Activated CD4-positive, alpha-beta memory T cell treated with anti-CD3 and anti-CD28 coated beads for 36 hours (primary cell): ENCODE results near the gene CTAG1B. TPM values are rescaled to one million over a fixed set of nuclear protein-coding genes. Genes with fewer than 3 reads are reported as not detected.
"Not testable (repeated sequence)": the region's sequence is repeated elsewhere in the genome, so short reads cannot be mapped to it uniquely, and the experiment has no call there.

Experiments
- CTCF ChIA-PET: fragments of 350-600 bp; sonication (Branson Sonifier 250); formaldehyde crosslinking; loops from one replicate; lab custom pipeline; 2021; ENCODE audit warnings: antibody characterized with exemption, inconsistent platforms; lab: Charles Lee
- POLR2A ChIA-PET: fragments of 350-600 bp; sonication (Branson Sonifier 250); formaldehyde crosslinking; loops from one replicate; lab custom pipeline; 2021; ENCODE audit warnings: antibody characterized with exemption; lab: Charles Lee
- DNase-seq: peaks from one replicate; pipeline ENCODE4 v3.0.0-alpha.2; 2020
- H3K27ac Mint-ChIP-seq: one replicate; pipeline ENCODE4 v1.8.0; 2021; ENCODE audit warnings: mixed read lengths
- H3K27me3 Mint-ChIP-seq: one replicate; pipeline ENCODE4 v1.8.0; 2021; ENCODE audit warnings: mixed read lengths
- H3K36me3 Mint-ChIP-seq: one replicate; pipeline ENCODE4 v1.8.0; 2021; ENCODE audit warnings: mixed read lengths
- H3K4me1 Mint-ChIP-seq: one replicate; pipeline ENCODE4 v1.8.0; 2021; ENCODE audit warnings: low read depth, mixed read lengths
- H3K4me3 Mint-ChIP-seq: one replicate; pipeline ENCODE4 v1.8.0; 2021; ENCODE audit warnings: mild to moderate bottlenecking, mixed read lengths
- H3K9me3 Mint-ChIP-seq: one replicate; pipeline ENCODE4 v1.8.0; 2021; ENCODE audit warnings: mixed read lengths
- intact Hi-C: fragments of 100-400 bp; cut with micrococcal nuclease; formaldehyde crosslinking; loops from one replicate; pipeline ENCODE4 v1.15.1; 2023
- total RNA-seq, 2 experiments: library from RNA; stranded (reverse); gene quantifications; one replicate each; pipeline ENCODE4 v1.2.3, GENCODE V29; 2021

The CTAG1B gene
- total RNA-seq, 2 experiments from 2014 or later = not detected

- Mint-ChIP-seq H3K27ac (no peak overlapping the region), H3K27me3 (no peaks in the 10 kb centered on the region), H3K4me1 (no peaks in the 10 kb centered on the region), H3K4me3 (no peak overlapping the region), H3K9me3 (no peaks in the 10 kb centered on the region), H3K36me3 (no peaks in the 10 kb centered on the region)
- POLR2A ChIA-PET = no interaction called here
- intact Hi-C loops = no loop called here
- no peak for DNase-seq
- CTCF ChIA-PET = no interaction called here
These were observed 33.4 kb upstream of the CTAG1B start for GRCh38 chrX:154652311-154653047.

GRCh38 chrX:154650221-154650510 lies 31.1 kb upstream of the CTAG1B start:
- Mint-ChIP-seq H3K36me3 (no peaks in the 10 kb centered on the region), H3K4me1 (no peaks in the 10 kb centered on the region), H3K4me3 (no peak overlapping the region), H3K9me3 (no peaks in the 10 kb centered on the region), H3K27me3 (no peaks in the 10 kb centered on the region), H3K27ac (no peak overlapping the region)
- ChIA-PET POLR2A (no interaction called here), CTCF (no interaction called here)
- no peak for DNase-seq
- intact Hi-C loops = no loop called here

- CTCF ChIA-PET = no interaction called here
- Mint-ChIP-seq H3K4me1 (no peaks in the 10 kb centered on the region), H3K9me3 (no peaks in the 10 kb centered on the region), H3K27me3 (no peaks in the 10 kb centered on the region), H3K36me3 (no peaks in the 10 kb centered on the region), H3K27ac (no peak overlapping the region), H3K4me3 (no peak overlapping the region)
- POLR2A ChIA-PET = no interaction called here
- DNase-seq = no peak
- intact Hi-C loops = no loop called here
These were observed 30.6 kb upstream of the CTAG1B start for GRCh38 chrX:154649503-154650220.

GRCh38 chrX:154648931-154649330 lies 29.8 kb upstream of the CTAG1B start:
- DNase-seq = no peak
- Mint-ChIP-seq H3K4me1 (no peaks in the 10 kb centered on the region), H3K27me3 (no peaks in the 10 kb centered on the region), H3K36me3 (no peaks in the 10 kb centered on the region), H3K27ac (no peak overlapping the region), H3K4me3 (no peak overlapping the region), H3K9me3 (no peaks in the 10 kb centered on the region)
- CTCF ChIA-PET = no interaction called here
- POLR2A ChIA-PET = no interaction called here
- intact Hi-C loops = no loop called here

- POLR2A ChIA-PET, H3K4me3 Mint-ChIP-seq, H3K4me1 Mint-ChIP-seq, H3K27me3 Mint-ChIP-seq, H3K27ac Mint-ChIP-seq, DNase-seq, H3K9me3 Mint-ChIP-seq, intact Hi-C loops, H3K36me3 Mint-ChIP-seq, CTCF ChIA-PET: not testable (repeated sequence)
These were observed 26.8 kb upstream of the CTAG1B start for GRCh38 chrX:154645745-154646378.

GRCh38 chrX:154643708-154644107 lies 24.6 kb upstream of the CTAG1B start:
- H3K4me3 Mint-ChIP-seq, DNase-seq, H3K27ac Mint-ChIP-seq, intact Hi-C loops, H3K9me3 Mint-ChIP-seq, H3K4me1 Mint-ChIP-seq, H3K27me3 Mint-ChIP-seq, POLR2A ChIA-PET, H3K36me3 Mint-ChIP-seq, CTCF ChIA-PET: not testable (repeated sequence)

- POLR2A ChIA-PET, H3K27ac Mint-ChIP-seq, CTCF ChIA-PET, H3K4me3 Mint-ChIP-seq, intact Hi-C loops, DNase-seq, H3K36me3 Mint-ChIP-seq, H3K4me1 Mint-ChIP-seq, H3K27me3 Mint-ChIP-seq, H3K9me3 Mint-ChIP-seq: not testable (repeated sequence)
These were observed 22.7 kb upstream of the CTAG1B start for GRCh38 chrX:154641740-154642139.

- H3K4me3 Mint-ChIP-seq, H3K27me3 Mint-ChIP-seq, POLR2A ChIA-PET, H3K4me1 Mint-ChIP-seq, DNase-seq, H3K27ac Mint-ChIP-seq, H3K36me3 Mint-ChIP-seq, H3K9me3 Mint-ChIP-seq, CTCF ChIA-PET, intact Hi-C loops: not testable (repeated sequence)
These were observed 14.6 kb upstream of the CTAG1B start for GRCh38 chrX:154633661-154634060.

- CTCF ChIA-PET, H3K27ac Mint-ChIP-seq, POLR2A ChIA-PET, intact Hi-C loops, DNase-seq, H3K36me3 Mint-ChIP-seq, H3K4me3 Mint-ChIP-seq, H3K27me3 Mint-ChIP-seq, H3K4me1 Mint-ChIP-seq, H3K9me3 Mint-ChIP-seq: not testable (repeated sequence)
These were observed 11.9 kb upstream of the CTAG1B start for GRCh38 chrX:154630949-154631348.

- H3K9me3 Mint-ChIP-seq, H3K4me3 Mint-ChIP-seq, intact Hi-C loops, H3K27ac Mint-ChIP-seq, DNase-seq, H3K36me3 Mint-ChIP-seq, H3K4me1 Mint-ChIP-seq, CTCF ChIA-PET, H3K27me3 Mint-ChIP-seq, POLR2A ChIA-PET: not testable (repeated sequence)
These were observed 9.9 kb upstream of the CTAG1B start for GRCh38 chrX:154628960-154629359.

- H3K4me1 Mint-ChIP-seq, H3K36me3 Mint-ChIP-seq, DNase-seq, H3K9me3 Mint-ChIP-seq, H3K27ac Mint-ChIP-seq, POLR2A ChIA-PET, H3K27me3 Mint-ChIP-seq, intact Hi-C loops, CTCF ChIA-PET, H3K4me3 Mint-ChIP-seq: not testable (repeated sequence)
These were observed 1.8 kb upstream of the CTAG1B start for GRCh38 chrX:154620767-154621414.

- intact Hi-C loops, DNase-seq, H3K9me3 Mint-ChIP-seq, H3K27me3 Mint-ChIP-seq, H3K27ac Mint-ChIP-seq, CTCF ChIA-PET, H3K4me3 Mint-ChIP-seq, H3K36me3 Mint-ChIP-seq, H3K4me1 Mint-ChIP-seq, POLR2A ChIA-PET: not testable (repeated sequence)
These were observed 5.5 kb downstream of the CTAG1B start for GRCh38 chrX:154613586-154613985.
